HepG2 (cell line): Measurements from ENCODE around the gene GLG1. TPM values are rescaled to one million over a fixed set of nuclear protein-coding genes. Genes with fewer than 3 reads are reported as not detected.

Experiments used
- ATAC-seq: fragments of 200-7000 bp; cut with Tn5 transposase; 3 replicates; pipeline ENCODE4 v1.9.1; 2020; ENCODE audit warnings: mild to moderate bottlenecking, moderate library complexity
- BruUV-seq: library from RNA; stranded (reverse); fragments of 400-500 nt; replicated peaks from 2 replicates; lab custom pipeline; 2021; lab: Mats Ljungman, UMichigan
- CTCF ChIA-PET: fragments of 300-600 bp; formaldehyde crosslinking; extraction: SDS; loops from one replicate; lab custom pipeline; 2021; ENCODE audit warnings: low total read pairs, inconsistent platforms, low intra/inter-chr PET ratio; lab: Yijun Ruan, JAX
- POLR2A ChIA-PET: fragments of 350-600 bp; sonication (Branson Sonifier 250); formaldehyde crosslinking; loops from one replicate; lab custom pipeline; 2020; ENCODE audit warnings: antibody characterized with exemption, inconsistent platforms; lab: Yijun Ruan, JAX
- DNase-seq: peaks from one replicate; pipeline ENCODE4 v3.0.0-alpha.2; 2015; ENCODE audit warnings: low spot score
- FAIRE-seq: peaks from 3 replicates; lab custom pipeline; 2011; peaks lifted over from hg19 to GRCh38; lab: Jason Lieb, UNC
- H2AFZ ChIP-seq: one replicate; pipeline ENCODE4 v1.6.1; 2011; ENCODE audit warnings: low read length, inconsistent platforms
- H3K27ac ChIP-seq: fragments of 300-600 bp; 3 replicates; pipeline ENCODE4 v1.8.0; 2011; ENCODE audit warnings: mixed run types, mild to moderate bottlenecking, mixed read lengths, low read length, inconsistent platforms; ENCODE audit not compliant: insufficient read depth; ENCODE audit errors: extremely low read length
- H3K27me3 ChIP-seq, 2 experiments: fragments of 200-600 bp in 1 of 2; 2 replicates in 1 of 2; 3 replicates in 1 of 2; pipeline versions ENCODE4 v1.6.0 to v1.8.0; 2011; ENCODE audit warnings: low read length in 2 of 2, mild to moderate bottlenecking in 2 of 2, moderate library complexity in 2 of 2, inconsistent platforms in 1 of 2; ENCODE audit not compliant: insufficient read depth in 2 of 2, control insufficient read depth in 1 of 2
- H3K36me3 ChIP-seq, 2 experiments: fragments of 200-600 bp in 1 of 2; replicated peaks in 1 of 2; 2 replicates in 1 of 2; 3 replicates in 1 of 2; pipeline versions ENCODE4 v1.5.1 to v1.8.0; 2011; ENCODE audit warnings: low read length in 2 of 2, inconsistent platforms in 1 of 2; ENCODE audit not compliant: insufficient read depth in 2 of 2, control insufficient read depth in 1 of 2
- H3K4me1 ChIP-seq: 2 replicates; pipeline ENCODE4 v1.5.1; 2012; ENCODE audit warnings: low read length, inconsistent platforms; ENCODE audit not compliant: insufficient read depth
- H3K4me2 ChIP-seq: 2 replicates; pipeline ENCODE4 v1.6.0; 2011; ENCODE audit warnings: low read depth, low read length, inconsistent platforms
- H3K4me3 ChIP-seq, 3 experiments: fragments of 200-600 bp in 1 of 3; sonication (generic), shearing (Covaris generic) in 1 of 3; replicated peaks in 1 of 3; 2 replicates each; pipeline ENCODE4 v1.5.1; 2011 to 2016; ENCODE audit warnings: low read length in 3 of 3, inconsistent platforms in 2 of 3, low read depth in 2 of 3, mild to moderate bottlenecking in 2 of 3, control low read depth in 1 of 3, mixed read lengths in 1 of 3; ENCODE audit not compliant: insufficient read depth in 1 of 3
- H3K79me2 ChIP-seq: one replicate; pipeline ENCODE4 v1.6.1; 2011; ENCODE audit warnings: low read length, inconsistent platforms; ENCODE audit not compliant: insufficient read depth
- H3K9ac ChIP-seq: 2 replicates; pipeline ENCODE4 v1.6.0; 2011; ENCODE audit warnings: mild to moderate bottlenecking, low read depth, low read length, inconsistent platforms; ENCODE audit not compliant: insufficient read depth
- H3K9me3 ChIP-seq: 2 replicates; pipeline ENCODE4 v1.5.1; 2012; ENCODE audit warnings: mild to moderate bottlenecking, low read length
- H4K20me1 ChIP-seq: 2 replicates; pipeline ENCODE4 v1.6.0; 2011; ENCODE audit warnings: inconsistent platforms, mild to moderate bottlenecking, low read length, moderate library complexity; ENCODE audit not compliant: insufficient read depth
- E2F5 ChIP-seq: sonication (generic); formaldehyde crosslinking; conservative IDR thresholded peaks from 2 replicates; pipeline ENCODE4 v1.4.0; 2020; ENCODE audit warnings: missing genetic modification reagents
- GABPA ChIP-seq, 2 experiments: IDR thresholded peaks; 2 replicates each; pipeline ENCODE4 v1.6.1; 2011 to 2016; ENCODE audit warnings: low read depth in 2 of 2, low read length in 1 of 2, missing biosample characterization in 1 of 2, missing genetic modification characterization in 1 of 2
- PCBP2 ChIP-seq: fragments of 200-400 bp; formaldehyde crosslinking; optimal IDR thresholded peaks from 2 replicates; pipeline ENCODE3; 2018; ENCODE audit warnings: low read length, low read depth; ENCODE audit not compliant: poor library complexity, severe bottlenecking
- RORA ChIP-seq: sonication (generic); formaldehyde crosslinking; IDR thresholded peaks from 2 replicates; pipeline ENCODE4 v1.5.0; 2020; ENCODE audit warnings: mild to moderate bottlenecking, missing genetic modification reagents, moderate library complexity
- SMARCE1 ChIP-seq: fragments of 450-650 bp; IDR thresholded peaks from 2 replicates; pipeline ENCODE4 v1.6.1; 2017; ENCODE audit warnings: borderline replicate concordance
- ZNF260 ChIP-seq: sonication (generic); formaldehyde crosslinking; IDR thresholded peaks from 2 replicates; pipeline ENCODE4 v1.4.0; 2020; ENCODE audit warnings: missing genetic modification reagents, low read depth, mild to moderate bottlenecking, borderline replicate concordance
- ZNF567 ChIP-seq: sonication (generic); formaldehyde crosslinking; IDR thresholded peaks from 2 replicates; pipeline ENCODE4 v1.8.1; 2023; ENCODE audit warnings: mild to moderate bottlenecking, missing genetic modification reagents, borderline replicate concordance
- WGBS: methylation state at CpG from one replicate; pipeline ENCODE4 v1.1.6; 2017; ENCODE audit warnings: low lambda C conversion rate; 5-methylcytosine and 5-hydroxymethylcytosine counted together
- in situ Hi-C: cut with HindIII; loops from 2 replicates; pipeline ENCODE4 v1.10.0; 2017; ENCODE audit warnings: low pct_unique_long_range_greater_than_20kb; ENCODE audit not compliant: extremely low pct_ligation_motif_present
- intact Hi-C: fragments of 100-400 bp; cut with micrococcal nuclease; formaldehyde crosslinking; loops from one replicate; pipeline ENCODE4 v1.10.0; 2022; ENCODE audit not compliant: unreplicated experiment
- polyA plus RNA-seq, 8 experiments: library from polyadenylated mRNA; depleted of rRNA in 3 of 8; stranded (reverse) in 7 of 8; unstranded in 1 of 8; fragments of >200 nt; fragmentation: Illumina TruSeq in 4 of 8; extraction: Trizol in 4 of 8; gene quantifications; 2 replicates each; pipeline versions ENCODE4 v1.2.1 to v1.2.3, GENCODE V29; 2011 to 2016; ENCODE audit warnings: low read depth in 4 of 8, missing spikeins in 1 of 8, mixed read lengths in 1 of 8; ENCODE audit not compliant: insufficient read depth in 1 of 8
- total RNA-seq, 5 experiments: library from RNA; depleted of rRNA; stranded (reverse); fragments of >200 nt; fragmentation: Illumina TruSeq; extraction: Trizol; gene quantifications; 2 replicates each; pipeline ENCODE4 v1.2.3, GENCODE V29; 2016; ENCODE audit warnings: low read depth in 1 of 5
- TF ChIP-seq, protein P1 (sequence below): sonication (generic); formaldehyde crosslinking; IDR thresholded peaks from 2 replicates; pipeline ENCODE4 v1.5.0; 2020; ENCODE audit warnings: mild to moderate bottlenecking, missing genetic modification reagents
- TF ChIP-seq, protein P2 (sequence below): sonication (generic); formaldehyde crosslinking; IDR thresholded peaks from 2 replicates; pipeline ENCODE4 v1.4.0; 2020; ENCODE audit warnings: missing genetic modification reagents; ENCODE audit errors: not compliant biosample characterization

Gene GLG1
- total and polyA plus RNA-seq, 2 of the 13 experiments (the other 11 are each of a cell fraction or from before 2014, with no cell fraction given) = 87.7 to 141 TPM

GRCh38 chr16:74577882-74578366, 29.0 kb downstream of the GLG1 start:
- FAIRE-seq (no peak), DNase-seq (no peak), ATAC-seq (no peak)
- no peaks in the 10 kb centered on the region; the same call in 1 of the 2 replicates for H4K20me1 ChIP-seq
- no peak overlapping the region for H3K4me2 ChIP-seq
- POLR2A ChIA-PET = no interaction called here
- intact Hi-C loops = no loop called here
- H3K9me3 ChIP-seq = no peaks in the 10 kb centered on the region
- CTCF ChIA-PET = no interaction called here
- WGBS = 88% methylated on average over 2 of the region's 2 CpGs
- no peak overlapping the region for H2AFZ ChIP-seq
- no peak overlapping the region for H3K27ac ChIP-seq
- no TSS peak for BruUV-seq
- no peaks in the 10 kb centered on the region; a peak in 1 of 5 replicates for H3K36me3 ChIP-seq
- H3K79me2 ChIP-seq = peaks cover 88% of the 10 kb centered on the region
- H3K4me1 ChIP-seq = peaks cover 39% of the 10 kb centered on the region
- no peak for TF ChIP-seq RORA (CRISPR knock-in tag)
- TF ChIP-seq, protein P1, sequence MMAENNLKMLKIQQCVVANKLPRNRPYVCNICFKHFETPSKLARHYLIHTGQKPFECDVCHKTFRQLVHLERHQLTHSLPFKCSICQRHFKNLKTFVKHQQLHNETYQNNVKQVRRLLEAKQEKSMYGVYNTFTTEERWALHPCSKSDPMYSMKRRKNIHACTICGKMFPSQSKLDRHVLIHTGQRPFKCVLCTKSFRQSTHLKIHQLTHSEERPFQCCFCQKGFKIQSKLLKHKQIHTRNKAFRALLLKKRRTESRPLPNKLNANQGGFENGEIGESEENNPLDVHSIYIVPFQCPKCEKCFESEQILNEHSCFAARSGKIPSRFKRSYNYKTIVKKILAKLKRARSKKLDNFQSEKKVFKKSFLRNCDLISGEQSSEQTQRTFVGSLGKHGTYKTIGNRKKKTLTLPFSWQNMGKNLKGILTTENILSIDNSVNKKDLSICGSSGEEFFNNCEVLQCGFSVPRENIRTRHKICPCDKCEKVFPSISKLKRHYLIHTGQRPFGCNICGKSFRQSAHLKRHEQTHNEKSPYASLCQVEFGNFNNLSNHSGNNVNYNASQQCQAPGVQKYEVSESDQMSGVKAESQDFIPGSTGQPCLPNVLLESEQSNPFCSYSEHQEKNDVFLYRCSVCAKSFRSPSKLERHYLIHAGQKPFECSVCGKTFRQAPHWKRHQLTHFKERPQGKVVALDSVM (CRISPR knock-in tag) = 0 out of 2 replicates have a peak, but pooled peaks have one; percentile 3
- no peak overlapping the region for H3K9ac ChIP-seq
- in situ Hi-C loops = no loop called here
- H3K4me3 ChIP-seq = no peak overlapping the region
- H3K27me3 ChIP-seq = no peaks in the 10 kb centered on the region

GRCh38 chr16:74575807-74576643, 30.9 kb downstream of the GLG1 start:
- in situ Hi-C loops (no loop called here), intact Hi-C loops (no loop called here)
- Histone ChIP-seq H3K4me2 (no peak overlapping the region), H2AFZ (no peak overlapping the region), H3K27me3 (no peaks in the 10 kb centered on the region), H3K4me1 (peaks cover 56% of the 10 kb centered on the region), H3K9ac (no peak overlapping the region), H3K4me3 (no peak overlapping the region), H3K36me3 (no peaks in the 10 kb centered on the region; a peak in 1 of 5 replicates), H3K9me3 (no peaks in the 10 kb centered on the region), H4K20me1 (no peaks in the 10 kb centered on the region; the same call in 1 of the 2 replicates), H3K27ac (no peak overlapping the region), H3K79me2 (peaks cover 95% of the 10 kb centered on the region)
- BruUV-seq = no TSS peak
- WGBS = 96% methylated on average over 12 of the region's 12 CpGs
- ChIA-PET POLR2A (no interaction called here), CTCF (no interaction called here)
- DNase-seq (no peak), ATAC-seq (no peak), FAIRE-seq (no peak)
- no peak for TF ChIP-seq PCBP2
- no peak for TF ChIP-seq E2F5
- TF ChIP-seq ZNF567 (CRISPR knock-in tag) = no peak
- no peak for TF ChIP-seq GABPA (IDR thresholded peaks at IDR 0.05; ENCODE audit: low read depth, low read length)
- no peak for TF ChIP-seq GABPA (CRISPR knock-in tag; IDR thresholded peaks at IDR 0.05; ENCODE audit: low read depth)
- no peak for TF ChIP-seq SMARCE1
- no peak for TF ChIP-seq ZNF260 (CRISPR knock-in tag)
- TF ChIP-seq, protein P2, sequence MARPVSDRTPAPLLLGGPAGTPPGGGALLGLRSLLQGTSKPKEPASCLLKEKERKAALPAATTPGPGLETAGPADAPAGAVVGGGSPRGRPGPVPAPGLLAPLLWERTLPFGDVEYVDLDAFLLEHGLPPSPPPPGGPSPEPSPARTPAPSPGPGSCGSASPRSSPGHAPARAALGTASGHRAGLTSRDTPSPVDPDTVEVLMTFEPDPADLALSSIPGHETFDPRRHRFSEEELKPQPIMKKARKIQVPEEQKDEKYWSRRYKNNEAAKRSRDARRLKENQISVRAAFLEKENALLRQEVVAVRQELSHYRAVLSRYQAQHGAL (CRISPR knock-in tag) = no peak
